A172 (cell line): ENCODE data around the gene HDHD3. TPM values are rescaled to one million over a fixed set of nuclear protein-coding genes. Genes with fewer than 3 reads are reported as not detected.
"Not testable (repeated sequence)": the region's sequence is repeated elsewhere in the genome, so short reads cannot be mapped to it uniquely, and the experiment has no call there.

Experiments used
- DNase-seq: peaks from one replicate; pipeline ENCODE4 v3.0.0-alpha.2; 2015; ENCODE audit warnings: low spot score
- total RNA-seq: library from RNA; depleted of rRNA; stranded (reverse); fragments of >200 nt; shearing (Covaris generic); gene quantifications from 2 replicates; pipeline ENCODE4 v1.2.3, GENCODE V29; 2014

The HDHD3 gene
- total RNA-seq, 1 experiment from 2014 or later, result 23.2 TPM

DNA sequence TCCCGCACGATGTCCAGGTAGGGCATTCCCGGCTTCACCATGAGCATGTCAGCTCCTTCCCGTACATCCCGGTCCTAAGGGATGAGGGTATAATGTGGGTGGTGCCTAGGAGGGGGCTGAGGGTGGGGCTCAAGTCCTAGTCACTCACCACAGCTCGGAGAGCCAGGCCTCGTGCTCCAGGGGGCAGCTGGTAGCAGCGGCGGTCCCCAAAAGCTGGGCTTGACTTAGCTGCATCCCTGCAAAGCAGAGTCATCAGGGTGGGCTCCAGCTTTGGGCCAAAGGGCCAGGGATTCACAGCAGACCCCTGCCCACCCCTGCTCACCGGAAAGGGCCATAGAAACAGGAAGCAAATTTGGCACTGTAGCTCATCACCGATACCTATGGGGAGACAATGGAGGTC lies 12.7 kb upstream of the HDHD3 start:
- no peak for DNase-seq

DNA sequence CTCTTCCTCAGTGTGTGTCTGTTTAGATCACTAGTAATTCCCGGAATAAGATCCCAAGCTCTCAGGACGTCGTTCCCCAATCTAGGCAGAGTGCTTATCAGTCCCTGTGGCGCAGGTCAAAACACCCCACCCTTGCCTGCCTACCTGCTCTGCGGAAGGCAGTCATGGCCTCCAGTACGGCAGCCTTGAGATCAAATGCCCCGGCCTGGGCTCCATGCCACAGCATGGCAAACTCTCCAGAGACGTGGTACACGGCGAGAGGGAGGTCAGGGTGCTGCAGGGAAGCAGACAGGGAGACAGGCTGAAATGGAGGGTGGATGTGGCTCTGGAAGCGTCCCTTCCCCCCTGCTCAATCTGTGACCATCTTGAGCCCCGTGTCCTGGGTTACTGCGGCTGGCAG lies 12.0 kb upstream of the HDHD3 start:
- DNase-seq, result no peak

DNA sequence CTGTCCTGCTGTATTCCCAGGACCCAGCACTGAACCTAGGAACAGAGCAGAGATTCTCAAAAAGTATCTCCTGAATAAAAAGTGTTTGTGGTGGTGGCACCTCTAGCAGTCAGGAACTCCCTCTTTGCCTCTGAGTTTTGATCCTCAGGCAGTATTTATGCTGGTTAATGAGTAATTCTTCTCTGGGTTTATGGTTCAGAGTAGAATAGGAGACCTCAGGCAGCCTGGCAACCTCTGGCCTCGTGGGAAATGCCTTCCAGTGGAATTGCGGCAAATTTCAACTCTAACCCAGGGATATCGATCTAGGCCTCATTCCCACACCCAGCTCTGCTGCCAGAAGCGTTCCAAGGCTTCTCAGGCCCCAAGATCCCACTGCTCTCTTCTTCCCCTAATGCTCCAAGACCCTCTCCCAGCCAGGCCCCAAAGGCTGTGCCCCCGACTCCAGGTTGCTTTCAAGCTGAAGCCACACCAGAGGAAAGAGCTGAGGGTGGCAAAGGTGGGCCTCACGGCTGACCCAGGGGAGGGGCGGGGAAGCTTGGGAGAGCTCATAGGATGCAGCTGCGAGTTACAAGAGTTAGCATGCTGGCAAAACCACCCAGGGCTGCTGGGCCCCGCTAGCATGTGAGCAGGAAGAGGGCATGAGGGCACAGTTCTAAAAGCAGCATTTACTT lies 10.9 kb upstream of the HDHD3 start:
- DNase-seq, result no peak

DNA sequence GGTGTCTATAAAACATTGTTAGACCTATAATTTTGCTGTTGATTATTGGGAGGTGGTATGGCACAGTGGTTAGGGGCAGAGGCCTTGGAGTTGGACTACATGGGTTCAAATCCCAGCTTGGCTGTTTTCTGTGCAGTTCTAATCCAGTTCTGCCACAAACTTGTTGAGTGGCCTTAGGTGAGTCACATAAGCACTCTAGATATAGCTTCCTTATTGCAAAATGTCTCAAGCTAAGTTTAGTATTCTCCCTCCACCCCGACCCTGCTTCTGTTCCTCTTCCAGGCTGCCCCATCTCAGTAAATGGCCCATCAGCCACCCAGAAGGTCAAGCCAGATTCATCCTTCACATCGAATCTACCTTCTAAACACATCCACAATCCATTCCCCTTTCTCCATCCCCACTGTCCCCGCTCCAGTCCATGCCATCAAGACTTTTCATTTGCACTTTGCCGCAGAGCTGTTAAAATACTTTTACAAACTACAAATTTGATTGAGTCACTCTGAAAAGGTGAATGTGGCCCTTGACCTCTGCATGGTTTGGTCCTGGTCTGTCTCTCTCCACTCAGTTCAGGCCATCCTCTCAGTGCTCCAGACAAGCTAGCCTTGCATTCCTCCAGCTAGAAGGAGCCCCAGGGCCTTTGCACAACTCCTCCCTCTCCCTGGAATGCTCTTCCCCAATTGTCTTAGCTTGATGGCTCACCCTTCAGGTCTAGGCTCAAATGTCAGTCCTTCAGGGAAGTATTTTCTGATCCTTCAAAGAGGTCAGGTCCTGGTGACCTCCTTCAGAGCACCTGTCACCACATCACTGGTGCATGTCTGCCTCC lies 10.0 kb upstream of the HDHD3 start:
- DNase-seq, result no peak

DNA sequence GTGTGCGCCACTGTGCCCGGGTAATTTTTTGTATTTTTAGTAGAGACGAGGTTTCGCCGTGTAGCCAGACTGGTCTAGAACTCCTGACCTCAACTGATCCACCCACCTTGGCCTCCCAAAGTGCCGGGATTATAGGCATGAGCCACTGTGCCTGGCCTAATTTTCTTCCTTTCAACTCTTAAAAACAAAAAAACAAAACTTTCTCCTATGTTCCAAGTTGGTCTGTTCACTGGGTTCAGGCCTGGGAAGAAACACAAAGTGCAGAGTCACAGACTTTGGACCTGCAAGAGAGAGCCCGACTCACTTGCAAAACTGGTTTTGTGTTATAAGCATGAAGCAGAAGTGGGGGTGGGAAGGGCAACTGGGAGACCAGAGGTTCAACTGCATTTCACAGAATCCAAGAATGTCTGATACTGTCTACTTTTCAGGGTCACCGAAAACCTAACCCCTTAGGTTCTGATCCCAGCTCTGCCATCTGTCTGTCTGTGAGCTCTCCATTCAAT lies 5.2 kb upstream of the HDHD3 start:
- no peak for DNase-seq

DNA sequence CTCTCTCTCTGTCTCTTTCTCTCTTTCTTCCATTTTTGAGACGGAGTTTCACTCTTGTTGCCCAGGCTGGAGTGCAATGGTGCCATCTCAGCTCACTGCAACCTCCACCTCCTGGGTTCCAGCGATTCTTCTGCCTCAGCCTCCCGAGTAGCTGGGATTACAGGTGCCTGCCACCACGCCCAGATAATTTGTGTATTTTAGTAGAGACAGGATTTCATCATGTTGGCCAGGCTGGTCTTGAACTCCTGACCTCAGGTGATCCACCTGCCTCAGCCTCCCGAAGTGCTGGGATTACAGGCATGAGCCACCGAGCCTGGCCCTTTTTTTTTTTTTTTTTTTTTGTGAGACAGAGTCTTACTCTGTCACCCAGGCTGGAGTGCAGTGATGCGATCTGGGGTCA lies 4.7 kb upstream of the HDHD3 start:
- DNase-seq, result not testable (repeated sequence)

DNA sequence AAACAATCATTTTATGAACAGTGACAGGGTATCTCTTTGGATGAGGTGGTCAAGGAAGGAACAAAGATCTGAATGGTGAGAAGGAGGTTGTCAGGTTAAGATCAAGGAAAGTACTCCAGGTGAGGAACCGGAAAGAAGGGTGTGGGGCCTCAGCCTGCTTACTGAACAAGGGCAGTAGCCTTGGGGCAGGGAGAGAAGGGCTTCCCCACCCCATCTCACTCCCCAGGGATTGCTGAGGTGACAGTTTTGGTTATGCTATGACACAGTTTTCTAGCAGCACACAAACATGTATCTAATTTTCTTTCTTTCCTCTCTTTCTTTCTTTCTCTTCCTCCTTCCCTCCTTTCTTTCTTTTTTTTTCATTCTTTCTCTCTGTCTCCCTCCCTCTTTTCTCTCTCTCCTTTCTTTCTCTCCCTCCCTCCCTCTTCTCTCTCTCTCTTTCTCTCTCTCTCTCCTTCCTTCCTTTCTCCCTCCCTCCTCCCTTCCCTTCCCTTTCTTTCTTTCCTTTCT lies 4.1 kb upstream of the HDHD3 start:
- DNase-seq, result no peak

DNA sequence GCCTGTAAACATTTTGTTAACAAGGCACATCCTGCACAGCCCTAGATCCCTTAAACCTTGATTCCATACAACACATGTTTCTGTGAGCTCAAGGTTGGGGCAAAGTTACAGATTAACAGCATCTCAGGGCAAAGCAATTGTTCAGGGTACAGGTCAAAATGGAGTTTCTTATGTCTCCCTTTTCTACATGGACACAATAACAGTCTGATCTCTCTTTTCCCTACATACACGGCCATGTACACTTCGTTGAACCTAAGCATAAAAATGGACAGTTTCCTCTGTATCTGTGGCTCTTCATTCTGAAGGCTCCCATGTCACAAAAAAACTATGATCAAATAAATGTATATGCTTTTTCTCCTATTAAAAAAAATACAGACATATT lies 3.0 kb upstream of the HDHD3 start:
- not testable (repeated sequence) for DNase-seq

DNA sequence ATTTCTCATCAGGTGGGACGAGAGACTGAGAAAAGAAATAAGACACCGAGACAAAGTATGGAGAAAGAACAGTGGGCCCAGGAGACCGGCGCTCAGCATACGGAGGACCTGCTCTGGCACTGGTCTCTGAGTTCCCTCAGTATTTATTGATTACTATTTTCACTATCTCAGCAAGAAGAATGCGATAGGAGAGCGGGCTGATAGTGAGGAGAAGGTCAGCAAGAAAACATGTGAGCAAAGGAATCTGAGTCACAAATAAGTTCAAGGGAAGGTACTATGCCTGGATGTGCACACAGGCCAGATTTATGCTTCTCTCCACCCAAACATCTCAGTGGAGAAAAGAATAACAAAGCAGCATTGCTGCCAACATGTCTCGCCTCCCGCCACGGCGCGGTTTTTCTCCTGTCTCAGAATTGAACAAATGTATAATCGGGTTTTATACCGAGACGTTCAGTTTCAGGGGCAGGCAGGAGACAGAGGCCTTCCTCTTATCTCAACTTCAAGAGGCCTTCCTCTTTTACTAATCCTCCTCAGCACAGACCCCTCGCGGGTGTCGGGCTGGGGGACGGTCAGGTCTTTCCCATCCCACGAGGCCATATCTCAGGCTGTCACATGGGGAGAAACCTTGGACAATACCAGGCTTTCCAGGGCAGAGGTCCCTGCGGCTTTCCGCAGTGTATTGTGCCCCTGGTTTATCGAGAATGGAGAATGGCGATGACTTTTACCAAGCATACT lies 2.5 kb upstream of the HDHD3 start:
- DNase-seq, result not testable (repeated sequence)

DNA sequence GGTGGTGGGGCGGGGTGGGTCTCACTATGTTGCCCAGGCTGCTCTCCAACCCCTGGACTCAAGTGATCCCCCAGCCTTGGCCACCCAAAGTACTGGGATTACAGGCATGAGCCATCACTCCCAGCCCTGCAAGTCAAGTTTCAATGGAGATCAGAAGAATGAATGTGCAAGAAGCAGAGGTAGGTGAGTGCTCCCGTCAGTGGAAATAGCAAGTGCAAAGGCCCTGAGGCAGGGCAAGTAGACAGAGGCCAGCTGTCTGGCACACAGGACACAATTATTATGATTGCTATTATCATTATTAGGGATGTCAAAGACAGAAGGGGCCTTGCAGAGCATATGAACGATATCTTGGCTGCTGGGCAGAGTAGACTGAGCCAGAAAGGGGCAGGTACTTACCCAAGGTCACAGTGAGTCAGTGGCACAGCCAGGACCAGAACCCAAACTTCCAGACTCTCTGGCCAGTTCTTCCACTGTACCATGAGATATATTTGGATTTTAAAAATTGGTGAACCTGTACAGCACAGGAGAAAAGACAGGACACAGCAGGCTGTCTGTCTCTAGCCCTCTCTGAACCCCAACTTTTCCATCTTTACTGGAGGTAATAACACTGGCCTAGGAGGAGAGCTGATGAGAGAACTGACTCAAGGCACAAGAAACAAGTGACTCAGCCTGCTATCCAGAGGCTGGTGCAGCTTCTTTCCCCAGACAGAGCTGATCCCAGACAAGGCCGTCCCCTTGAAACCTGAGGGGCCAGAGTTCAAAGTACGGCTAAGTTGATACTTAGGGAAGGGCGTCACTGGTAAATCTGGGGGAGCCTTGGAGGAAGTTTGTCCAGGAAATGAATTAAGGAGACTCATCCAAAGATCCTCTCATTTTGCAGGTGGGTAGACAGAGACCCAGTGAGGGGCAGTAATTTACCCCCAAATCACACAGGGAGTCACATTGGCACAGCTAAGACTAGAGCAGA lies 1.4 kb downstream of the HDHD3 start:
- DNase-seq, result no peak

DNA sequence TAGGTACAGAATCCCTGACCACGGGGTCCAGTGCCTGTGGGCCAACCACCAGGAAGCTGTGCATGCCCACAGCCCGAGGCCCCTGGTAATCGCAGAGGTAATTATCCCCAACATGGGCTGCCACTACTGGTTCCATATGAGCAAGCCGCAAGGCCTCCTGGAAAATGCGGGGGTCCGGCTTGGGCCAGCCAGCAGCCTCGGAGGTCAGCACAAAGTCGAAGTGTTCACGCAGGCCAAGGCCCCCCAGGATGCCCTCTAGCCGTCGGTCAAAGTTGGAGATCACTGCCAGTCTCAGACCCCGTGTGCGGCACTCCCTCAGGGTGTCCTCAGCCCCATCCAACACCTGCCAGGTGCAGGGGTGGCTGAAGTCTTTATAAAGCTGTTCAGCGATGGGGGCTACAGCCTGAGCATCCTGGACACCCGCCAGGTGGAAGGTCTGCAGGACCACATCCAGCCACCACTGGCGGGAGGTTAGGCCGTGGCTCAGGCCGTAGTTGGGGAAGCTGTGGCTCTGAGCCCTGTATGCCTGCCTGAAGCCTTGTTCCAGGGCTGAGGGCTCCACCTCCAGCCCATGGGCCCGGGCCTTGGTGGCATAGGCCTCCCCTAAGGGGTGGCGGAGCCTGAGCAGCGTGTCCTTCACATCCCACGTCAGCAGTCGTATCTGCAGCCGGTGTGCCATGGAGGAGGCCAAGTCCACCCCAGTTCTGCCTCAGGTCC lies 3.0 kb downstream of the HDHD3 start:
- DNase-seq, result no peak

DNA sequence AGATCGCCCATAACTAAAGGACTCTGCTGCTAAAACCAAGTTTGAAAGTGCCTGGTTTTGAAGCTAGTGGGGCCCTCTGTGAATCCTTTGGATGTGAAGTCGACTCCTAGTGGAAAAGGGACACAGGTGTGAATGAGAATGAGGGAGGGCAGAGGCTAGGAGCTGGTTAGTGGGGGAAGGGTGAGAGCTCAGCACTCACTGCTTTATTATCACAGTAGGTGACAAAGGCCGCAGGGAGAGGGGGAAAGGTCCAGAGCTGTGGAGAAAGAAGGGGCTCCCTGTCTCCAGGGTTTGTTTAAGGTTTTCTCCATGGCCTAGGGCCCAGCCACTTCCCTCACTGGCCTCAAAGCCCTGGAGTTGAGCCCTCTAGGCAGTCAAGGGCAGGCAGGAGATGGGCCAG lies 3.5 kb downstream of the HDHD3 start:
- DNase-seq, result no peak

DNA sequence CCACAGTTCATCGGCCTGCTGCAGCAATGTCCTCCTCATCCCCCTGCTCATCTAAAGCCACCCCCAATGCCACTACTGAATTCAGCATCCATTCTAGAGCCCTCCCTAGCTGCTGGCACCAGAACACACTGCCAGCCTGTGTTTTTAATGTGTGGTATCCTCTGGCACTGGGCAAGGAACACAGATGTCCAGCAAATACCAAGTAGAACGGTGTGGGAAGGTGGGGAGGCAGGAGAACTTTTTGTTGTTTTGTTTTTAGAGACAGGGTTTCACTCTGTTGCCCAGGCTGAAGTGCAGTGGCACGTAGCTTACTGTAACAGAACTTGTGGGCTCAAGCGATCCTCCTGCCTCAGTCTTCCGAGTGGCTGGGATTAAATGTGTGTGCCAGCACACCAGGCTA lies 4.7 kb downstream of the HDHD3 start:
- no peak for DNase-seq

DNA sequence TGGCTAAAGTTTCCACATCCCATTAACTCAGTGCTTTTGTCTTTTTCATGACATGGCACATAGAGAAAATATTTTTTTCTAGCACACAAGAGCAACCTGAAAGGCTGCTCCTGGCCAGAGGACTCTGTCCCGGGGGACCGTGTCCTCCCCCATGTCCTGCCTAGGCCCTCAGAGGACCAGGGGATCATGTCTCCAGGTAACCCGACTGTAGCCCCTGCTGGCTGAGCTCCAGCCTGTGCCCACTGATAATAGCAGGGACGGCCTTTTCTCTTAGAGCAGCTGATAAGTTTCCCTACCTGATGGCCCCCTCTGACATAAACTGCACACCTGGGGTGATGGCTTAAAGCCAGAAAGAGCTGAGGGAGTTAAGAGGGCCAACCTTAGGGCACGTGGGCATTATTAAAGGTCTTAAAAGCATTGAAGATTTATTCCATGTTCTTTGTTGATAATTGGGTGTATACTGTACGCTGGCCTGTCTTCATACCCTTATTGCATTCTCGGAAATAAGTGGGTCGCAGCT lies 5.9 kb downstream of the HDHD3 start:
- DNase-seq, result no peak

DNA sequence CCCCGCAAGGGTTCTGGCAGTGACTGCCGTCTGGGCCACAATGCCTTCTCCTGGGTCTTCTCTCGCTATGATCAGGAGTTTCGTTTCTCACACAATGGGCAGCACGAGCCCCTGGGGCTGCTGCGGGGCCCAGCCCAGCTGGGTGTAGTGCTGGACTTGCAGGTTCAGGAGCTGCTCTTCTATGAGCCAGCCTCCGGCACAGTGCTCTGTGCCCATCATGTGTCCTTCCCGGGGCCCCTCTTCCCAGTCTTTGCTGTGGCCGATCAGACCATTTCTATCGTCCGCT lies 7.0 kb downstream of the HDHD3 start:
- DNase-seq, result no peak

DNA sequence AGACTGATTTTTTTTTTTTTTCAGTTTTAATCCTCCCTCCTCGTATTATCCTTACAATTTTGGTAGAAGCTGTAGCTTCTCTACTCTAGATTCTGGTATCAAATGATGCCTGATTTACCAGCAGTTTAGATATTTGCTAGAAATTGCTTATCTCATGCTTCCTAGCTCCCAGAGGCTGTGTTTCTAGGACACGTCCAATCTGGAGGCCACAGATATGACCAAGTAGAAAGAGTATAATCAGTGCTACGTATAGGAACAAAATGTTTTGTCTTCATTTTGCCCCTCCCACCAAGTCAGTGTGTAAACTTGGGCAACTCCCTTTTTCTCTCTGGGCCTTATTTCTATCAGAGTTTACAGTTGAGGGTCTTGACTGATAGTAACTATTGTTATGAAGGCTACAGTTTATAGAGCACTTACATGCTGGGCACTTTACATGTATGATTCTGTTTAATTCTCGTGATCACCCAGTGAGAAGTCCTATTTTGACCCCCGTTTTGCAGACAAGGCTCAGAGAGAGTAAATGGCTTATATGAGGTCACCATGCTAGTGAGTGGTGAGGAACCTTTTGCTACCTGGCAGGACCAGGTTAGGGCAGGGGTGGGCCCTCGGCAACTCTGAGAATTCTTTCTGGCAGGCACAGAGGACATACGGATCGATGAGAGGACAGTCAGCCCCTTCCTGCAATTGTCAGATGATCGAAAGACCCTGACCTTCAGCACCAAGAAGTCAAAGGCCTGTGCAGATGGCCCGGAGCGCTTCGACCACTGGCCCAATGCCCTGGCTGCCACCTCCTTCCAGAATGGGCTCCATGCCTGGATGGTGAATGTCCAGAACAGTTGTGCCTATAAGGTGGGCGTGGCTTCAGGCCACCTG lies 7.6 kb downstream of the HDHD3 start:
- DNase-seq, result no peak

DNA sequence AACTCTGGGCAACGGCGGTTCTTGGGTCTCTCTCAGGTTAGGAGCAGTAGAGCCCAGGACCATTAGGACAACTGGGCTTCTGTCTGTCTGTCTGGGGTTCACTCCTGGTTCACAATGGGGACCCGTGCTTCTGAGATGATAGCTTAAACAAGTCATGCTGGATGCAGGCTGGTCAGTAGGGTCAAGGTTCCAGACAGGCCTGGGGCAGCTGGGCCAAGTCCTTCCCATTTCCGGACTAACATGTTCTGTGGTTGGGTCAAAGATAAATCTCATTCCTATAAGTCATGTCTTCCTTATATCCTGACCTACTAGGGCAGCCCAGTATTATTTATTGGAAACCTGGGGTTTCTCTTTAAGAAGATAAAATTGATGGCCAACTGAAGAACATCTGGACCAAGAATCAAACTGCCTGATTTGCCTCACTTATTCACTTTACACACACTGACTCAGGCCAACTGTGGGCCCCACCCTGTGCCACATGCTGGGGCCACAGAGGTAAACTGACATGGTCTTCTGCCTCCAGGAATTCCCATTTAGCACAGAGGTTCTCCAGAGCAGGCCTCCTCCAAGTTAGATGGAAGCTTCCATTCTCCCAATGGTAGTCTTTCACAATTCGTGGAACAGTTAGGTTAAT lies 8.3 kb downstream of the HDHD3 start:
- DNase-seq, result no peak

DNA sequence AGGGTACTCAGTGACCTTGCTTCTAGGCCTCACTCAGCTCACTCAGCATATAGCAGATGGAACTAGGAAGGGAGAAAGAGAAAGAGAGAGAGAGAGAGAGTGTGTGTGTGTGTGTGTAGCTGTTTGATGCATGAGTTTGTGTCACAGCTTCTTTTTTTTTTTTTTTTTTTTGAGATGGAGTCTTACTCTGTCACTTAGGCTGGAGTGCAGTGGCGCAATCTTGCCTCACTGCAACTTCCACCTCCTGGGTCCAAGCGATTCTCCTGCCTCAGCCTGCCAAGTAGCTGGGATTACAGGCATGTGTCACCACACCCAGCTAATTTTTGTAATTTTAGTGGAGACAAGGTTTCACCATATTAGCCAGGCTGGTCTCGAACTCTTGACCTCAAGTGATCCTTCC lies 11.1 kb downstream of the HDHD3 start:
- DNase-seq, result not testable (repeated sequence)

DNA sequence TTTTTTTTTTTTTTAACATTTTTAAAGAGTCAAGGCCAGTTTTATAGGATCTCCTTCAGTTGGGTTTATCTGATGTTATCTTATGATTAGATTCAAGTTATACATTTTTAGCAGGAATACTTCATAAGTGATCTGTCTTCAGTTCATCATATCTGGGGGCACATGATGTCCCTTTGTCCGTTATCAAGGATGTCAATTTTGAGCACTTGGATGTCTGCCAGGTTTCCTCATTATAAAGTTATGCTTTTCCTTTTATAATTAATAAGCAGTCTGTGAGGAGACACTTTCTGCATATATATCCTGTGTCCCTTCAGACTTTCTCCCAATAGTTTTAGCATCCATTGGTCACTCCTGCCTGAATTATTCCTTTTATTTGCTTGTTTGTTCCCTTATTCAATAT lies 11.8 kb downstream of the HDHD3 start:
- DNase-seq, result no peak
